Activated CD4-positive, alpha-beta T cell treated with anti-CD3 and anti-CD28 coated beads, Interleukin-2, Interleukin-4, amounts not matched to agents 100 ng/mL and 50 ng/mL, durations not matched to agents 16 hours and 8 hours (primary cell): ENCODE results near the gene CCL3.
"Not testable (repeated sequence)": the region's sequence is repeated elsewhere in the genome, so short reads cannot be mapped to it uniquely, and the experiment has no call there.

ENCODE experiments used
- DNase-seq: peaks from one replicate; pipeline ENCODE4 v3.0.0-alpha.2; 2020; ENCODE audit warnings: low spot score

Gene CCL3

DNA sequence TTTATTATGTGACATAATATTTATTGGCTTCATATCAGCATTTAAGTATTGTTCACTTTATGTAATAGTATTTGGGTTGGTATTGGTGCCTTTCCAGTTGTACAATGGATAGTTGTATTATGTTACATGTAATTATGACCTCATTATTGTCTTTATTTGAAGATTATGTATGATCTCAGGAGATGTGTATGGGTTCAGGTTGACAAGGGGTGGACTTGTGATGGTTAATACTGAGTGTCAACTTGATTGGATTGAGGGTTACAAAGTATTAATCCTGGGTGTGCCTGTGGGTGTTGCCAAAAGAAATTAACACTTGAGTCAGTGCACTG lies 25.7 kb upstream of the CCL3 start:
- DNase-seq = not testable (repeated sequence)

DNA sequence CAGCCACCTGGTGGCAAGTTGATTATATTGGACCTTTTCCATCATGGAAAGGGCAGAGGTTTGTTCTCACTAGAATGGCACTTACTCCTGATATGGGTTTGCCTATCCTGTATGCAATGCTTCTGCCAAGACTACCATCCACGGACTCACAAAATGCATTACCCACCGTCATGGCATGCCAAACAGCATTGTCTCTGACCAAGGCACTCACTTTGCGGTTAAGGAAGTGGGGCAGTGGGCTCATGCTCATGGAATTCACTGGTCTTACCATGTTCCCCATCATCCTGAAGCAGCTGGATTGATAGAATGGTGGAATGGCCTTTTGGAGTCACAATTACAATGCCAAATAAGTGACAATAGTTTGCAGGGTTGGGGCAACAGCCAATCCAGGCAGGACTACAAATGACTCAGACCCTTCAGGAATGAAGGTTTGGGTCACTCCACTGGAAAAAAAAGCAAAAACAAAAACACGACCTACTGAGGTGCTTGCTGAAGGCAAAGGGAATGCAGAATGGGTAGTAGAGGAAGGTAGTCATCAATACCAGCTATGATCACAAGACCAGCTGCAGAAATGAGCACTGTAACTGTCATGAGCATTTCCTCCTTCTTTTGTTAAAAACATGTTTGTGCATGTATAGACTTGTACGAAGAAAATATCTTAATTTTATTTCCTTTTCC lies 25.2 kb upstream of the CCL3 start:
- not testable (repeated sequence) for DNase-seq

DNA sequence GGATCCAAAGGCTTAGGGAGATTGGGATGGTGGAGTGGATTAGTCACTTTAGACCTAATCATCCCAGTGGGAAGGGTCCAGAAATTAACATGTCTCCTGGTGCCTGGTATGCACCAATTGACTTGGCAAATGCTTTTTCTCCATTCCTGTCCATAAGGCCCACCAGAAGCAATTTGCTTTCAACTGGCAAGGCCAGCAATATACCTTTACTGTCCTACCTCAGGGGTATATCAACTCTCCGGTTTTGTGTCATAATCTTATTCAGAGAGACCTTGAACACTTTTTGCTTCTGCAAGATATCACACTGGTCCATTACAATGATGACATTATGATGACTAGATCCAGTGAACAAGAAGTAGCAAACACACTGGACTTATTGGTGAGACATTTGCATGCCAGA lies 23.2 kb upstream of the CCL3 start:
- DNase-seq = not testable (repeated sequence)

DNA sequence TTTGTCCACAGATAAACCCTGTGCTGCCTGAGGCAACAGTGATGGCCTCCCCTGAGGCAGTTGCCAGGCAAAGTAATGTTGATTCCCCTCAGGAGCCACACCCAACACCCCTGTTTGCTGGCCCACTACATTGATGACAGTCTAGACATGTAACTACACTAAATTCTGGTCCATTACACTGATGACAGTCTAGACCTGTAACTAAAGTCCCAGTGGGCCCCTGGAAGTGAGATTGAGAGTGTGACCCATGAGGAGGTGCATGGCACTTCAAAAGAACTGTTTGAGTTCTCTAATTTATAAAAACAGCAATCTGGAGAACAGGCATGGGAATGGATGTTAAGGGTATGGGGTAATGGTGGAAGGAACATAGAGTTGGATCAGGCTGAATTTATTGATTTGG lies 22.6 kb upstream of the CCL3 start:
- DNase-seq = no peak

DNA sequence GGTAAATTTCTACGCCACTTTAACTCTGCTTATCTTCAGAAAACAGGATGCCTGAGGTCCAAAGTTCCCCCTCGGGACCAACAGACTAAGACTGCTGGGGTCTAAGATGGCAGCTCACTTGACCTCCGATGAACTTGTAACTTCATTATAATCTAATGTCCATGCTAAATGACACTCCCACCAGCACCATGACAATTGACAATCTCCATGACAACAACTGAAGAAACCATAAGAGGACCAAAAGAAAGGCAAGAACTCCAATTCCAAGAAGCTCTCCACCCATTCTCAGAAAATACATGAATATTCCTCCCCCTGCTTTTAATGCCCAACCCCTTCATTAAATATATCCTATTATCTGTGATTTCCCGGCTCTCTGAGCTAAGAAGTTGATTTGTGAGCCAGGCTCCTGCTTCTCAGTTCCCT lies 21.1 kb upstream of the CCL3 start:
- DNase-seq = no peak

DNA sequence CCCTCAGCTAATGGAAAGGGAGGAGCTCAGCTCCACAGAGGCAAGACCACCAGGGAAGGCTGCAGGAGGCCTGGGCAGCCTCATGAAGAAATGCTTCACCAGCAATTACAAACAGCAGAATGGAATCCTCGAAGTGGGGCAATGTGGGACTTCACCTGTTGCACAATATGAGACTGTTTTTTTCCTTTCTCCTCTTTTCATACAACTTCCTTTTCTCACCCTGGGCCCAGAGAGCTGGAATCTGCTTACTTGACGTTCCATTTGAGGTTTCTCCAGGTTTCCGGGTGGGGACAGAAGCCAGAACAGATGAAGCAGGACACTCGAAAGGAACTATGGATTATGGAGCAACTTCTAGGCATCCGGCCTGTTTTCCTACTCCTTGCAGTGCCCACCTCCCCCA lies 18.3 kb upstream of the CCL3 start:
- DNase-seq = not testable (repeated sequence)

DNA sequence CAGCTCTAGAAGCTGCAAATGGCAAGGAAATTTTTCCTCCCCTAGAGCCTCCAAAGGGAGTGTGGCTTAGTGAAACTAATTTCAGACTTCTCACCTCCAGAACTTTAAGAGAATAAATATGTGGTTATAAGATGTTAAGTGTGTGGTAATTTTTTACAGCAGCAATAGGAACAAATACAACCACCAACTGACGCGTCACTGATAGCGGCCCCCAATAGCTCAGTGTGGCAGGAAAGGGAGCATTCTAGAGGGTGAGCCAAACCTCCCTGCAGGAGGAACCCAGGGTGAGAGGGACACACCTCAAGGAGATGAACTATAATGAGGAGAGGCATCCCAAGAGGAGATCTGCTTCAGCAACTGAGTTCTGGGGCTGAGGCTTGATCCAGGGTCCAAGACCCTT lies 17.7 kb upstream of the CCL3 start:
- DNase-seq = no peak

DNA sequence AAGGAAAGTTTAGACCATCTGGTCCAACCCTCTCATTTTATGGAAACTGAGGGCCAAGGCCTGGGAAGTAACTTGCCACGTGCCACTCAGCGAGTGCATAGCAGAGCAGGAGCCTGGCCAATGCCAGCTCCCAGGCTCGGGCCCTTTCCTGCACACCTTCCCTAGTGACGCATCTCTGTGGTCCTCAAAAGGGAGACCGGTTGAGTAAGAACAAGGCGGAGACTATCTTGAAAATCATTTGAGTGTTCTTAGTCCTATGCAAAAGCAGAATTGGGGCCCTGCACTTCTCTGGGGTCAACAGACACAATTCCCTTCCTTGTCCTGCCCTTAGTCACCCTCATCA lies 16.5 kb upstream of the CCL3 start:
- DNase-seq = no peak

DNA sequence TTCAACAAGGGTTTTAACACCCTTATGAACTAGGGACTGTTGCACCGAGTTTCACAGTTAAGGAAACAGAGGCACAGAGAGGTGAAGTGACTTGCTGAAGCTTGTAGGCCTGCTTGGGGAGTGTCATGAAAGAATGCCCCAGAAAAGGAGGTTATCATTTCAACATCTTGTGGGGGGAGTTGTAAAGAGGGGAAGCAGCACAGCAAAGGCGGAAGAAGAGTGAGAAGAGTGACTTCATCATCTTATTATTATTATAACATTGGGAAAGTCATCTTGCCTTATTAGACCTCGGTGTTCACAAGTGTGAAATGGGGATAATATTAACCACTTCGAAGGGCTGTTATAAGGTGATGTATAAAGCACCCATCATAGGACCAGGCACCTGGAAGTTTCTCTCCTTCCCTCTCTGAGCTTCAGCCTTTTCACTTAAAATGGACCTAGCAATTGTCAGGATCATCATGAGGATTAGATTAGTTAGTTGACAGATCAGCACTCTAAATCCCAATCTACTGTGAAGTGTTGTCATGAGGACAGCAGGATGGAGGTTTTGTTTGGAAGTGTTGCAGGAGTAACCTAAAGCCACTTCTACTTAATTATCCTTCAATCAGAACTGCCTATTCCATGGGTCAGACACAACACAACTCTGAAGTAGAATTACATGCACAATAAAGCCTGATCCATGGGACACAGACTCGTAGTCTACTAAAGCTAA lies 16.0 kb upstream of the CCL3 start:
- no peak for DNase-seq

DNA sequence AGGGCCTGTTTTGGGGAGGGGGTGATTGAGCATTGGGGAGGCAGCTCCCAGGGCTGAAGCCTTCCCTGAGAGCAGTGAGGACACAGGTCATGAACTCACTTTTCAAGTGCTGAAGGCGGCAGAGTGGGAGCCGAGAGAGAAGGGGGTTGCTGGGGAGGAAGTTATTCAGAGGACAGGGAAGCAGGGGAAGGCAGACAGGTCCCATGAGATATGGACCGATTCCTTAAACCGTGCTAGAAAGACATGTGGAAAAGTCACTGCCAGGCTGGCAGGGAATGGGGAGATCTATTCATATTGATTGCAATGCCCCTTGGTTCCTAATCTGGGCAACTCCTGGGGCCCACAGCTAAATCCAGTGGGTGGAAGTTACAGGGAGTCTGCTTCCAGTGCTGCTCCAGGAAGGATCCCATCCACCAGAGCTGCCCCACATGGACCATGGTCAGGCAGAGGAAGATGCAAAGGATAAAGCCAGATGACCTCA lies 14.8 kb upstream of the CCL3 start:
- DNase-seq = no peak

DNA sequence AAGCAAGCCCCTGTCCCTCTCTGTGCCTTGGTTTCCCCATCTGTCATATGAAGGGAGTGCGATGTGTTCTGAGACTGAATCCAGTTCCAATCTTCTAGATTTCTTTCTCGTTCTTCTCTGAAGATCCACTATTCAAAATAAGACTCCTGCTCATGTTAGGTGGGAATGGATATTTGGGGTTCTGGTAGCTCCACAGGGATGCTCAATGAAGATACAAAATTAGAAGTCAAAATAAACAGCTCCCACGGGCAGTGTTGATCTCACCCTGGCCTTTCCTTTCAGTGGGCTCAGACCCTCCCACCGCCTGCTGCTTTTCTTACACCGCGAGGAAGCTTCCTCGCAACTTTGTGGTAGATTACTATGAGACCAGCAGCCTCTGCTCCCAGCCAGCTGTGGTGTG lies 14.3 kb upstream of the CCL3 start:
- not testable (repeated sequence) for DNase-seq

DNA sequence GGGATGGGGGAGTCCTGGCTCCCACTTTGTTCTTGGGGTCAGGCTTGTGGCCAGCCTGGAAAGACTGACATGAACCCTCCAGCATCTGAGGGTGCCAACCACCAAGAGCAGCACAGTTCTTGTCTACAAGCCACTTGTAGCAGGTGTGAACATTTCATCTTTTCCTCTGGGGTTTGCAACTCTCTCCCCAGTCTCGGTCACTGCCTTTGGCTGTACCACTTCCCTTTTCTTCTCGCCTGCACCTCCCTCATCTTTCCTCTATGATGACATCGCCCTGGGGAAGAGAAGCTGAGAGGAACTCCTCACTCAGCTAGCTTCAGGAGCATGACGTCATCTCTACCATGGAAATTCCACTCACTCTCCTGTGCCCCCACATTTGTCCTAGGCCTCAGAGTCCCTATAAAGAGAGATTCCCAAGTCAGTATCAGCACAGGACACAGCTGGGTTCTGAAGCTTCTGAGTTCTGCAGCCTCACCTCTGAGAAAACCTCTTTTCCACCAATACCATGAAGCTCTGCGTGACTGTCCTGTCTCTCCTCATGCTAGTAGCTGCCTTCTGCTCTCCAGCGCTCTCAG lies 13.5 kb upstream of the CCL3 start, which contains the start of gene CCL4:
Gene CCL4, plus strand, starts transcription at position 427 of the 575 bp plus-strand sequence. Its CDS starts 79 bp downstream, at position 506.
- DNase-seq = peak; percentile 58

DNA sequence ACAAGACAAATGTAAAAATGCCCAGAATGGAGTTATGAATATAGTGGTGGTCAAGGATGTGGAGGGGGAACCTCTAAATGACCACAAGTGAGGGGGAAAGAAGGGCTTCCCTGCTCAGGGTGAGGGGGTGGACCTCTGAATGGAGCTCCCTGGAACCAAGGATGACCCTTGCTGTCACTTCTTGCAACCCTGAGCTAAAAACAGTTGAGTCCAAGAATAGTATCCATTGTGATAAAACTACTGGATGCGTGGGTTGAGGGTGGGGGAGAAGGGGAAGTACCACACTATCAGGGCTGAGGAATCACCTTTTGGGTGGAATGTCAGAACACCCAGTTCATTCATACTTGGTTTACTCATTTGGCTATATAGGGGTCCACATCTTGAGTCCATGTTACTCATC lies 9.1 kb upstream of the CCL3 start:
- not testable (repeated sequence) for DNase-seq

DNA sequence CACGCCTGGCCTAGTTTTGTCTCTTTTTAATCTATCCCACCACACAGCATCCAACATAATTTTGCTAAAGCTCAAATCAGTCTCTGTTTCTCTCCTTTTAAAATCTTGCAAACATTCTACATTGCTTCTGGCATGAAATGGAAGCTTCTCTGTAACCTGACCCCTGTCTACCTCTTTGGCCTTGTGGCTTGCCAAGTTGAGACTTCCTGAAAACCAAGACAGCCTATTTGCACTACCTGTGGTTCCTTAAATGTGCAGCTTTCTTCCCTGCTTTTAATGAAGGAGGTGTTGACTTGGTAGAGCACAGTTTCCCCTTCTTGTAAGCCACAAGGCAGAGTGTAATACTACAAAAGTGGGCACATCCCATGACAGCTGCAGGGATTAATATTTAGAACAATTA lies 6.0 kb upstream of the CCL3 start:
- DNase-seq = no peak

DNA sequence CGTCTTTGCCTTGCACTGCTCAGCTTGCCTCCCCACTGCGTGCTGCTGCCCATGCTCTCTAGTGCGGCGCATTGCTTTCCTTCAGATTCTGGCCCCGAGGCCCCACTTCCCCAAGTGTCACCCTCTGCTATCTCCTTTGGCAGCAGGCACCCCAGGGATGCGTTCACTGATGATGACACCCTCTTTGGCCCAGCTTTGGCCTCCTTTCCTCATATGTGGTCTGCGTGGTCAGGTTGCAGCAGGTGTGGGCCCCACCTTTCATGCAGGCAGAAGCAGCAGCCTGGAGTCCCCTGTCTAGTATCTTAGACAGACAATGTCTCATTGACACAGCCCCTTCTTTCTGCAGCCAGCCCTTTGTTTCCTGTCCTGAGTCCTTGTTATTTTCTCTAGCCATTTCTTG lies 4.8 kb upstream of the CCL3 start:
- no peak for DNase-seq

DNA sequence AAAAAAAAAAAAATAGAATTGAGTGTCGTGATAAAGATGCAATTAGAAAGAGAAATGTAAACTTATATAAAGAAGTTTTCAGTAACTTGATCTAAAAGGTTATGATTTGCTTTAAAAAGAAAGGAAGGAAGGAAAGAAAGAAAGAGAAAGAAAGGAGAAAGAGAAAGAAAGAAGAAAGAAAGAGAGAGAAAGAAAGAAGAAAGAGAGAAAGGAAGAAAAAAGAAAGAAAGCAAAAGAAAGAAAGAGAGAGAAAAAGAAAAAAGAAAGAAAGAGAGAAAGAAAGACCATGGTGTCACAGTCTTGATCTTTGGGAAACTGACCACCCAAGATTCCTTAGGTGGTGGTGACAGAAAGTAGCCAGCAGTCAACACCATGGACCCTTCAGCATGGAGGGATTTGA lies 4.3 kb upstream of the CCL3 start:
- DNase-seq = no peak

DNA sequence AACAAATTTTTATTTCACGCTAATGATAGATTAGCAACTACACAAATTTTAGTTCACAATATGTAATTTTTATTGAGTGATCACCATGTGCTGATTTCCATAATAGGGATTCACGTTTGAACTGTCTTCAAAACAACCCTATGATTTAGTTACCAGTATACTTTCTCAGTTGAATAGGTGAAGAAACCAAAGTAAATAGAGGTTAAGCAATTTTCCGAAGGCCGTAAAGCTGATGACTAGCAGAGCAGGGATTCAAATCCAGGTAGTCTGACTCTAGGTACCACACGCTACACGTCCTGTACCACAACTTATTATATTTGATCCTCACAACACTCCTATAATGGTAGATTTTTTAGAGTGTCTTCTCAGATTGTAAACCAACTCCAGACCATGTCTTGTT lies 2.8 kb upstream of the CCL3 start:
- not testable (repeated sequence) for DNase-seq

DNA sequence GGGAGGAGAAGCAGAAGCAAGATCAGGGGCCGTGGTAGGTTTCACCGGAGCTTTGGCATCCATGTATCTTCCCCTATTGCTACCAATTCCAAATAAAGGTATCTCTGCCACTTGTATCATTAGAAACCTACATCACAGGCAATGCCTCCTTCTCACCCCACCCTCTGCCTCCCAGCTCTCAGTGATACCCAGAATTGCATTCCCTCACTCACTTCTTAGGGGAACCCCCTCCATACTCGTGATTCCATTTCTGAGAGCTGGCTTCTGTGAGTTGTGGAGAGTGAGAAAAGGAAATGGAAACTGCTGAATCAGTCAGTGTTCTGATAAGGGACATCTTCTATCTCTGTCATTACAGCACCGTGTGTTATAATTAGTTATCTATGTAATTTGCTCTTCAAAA lies 2.3 kb upstream of the CCL3 start:
- peak; percentile 86 for DNase-seq

DNA sequence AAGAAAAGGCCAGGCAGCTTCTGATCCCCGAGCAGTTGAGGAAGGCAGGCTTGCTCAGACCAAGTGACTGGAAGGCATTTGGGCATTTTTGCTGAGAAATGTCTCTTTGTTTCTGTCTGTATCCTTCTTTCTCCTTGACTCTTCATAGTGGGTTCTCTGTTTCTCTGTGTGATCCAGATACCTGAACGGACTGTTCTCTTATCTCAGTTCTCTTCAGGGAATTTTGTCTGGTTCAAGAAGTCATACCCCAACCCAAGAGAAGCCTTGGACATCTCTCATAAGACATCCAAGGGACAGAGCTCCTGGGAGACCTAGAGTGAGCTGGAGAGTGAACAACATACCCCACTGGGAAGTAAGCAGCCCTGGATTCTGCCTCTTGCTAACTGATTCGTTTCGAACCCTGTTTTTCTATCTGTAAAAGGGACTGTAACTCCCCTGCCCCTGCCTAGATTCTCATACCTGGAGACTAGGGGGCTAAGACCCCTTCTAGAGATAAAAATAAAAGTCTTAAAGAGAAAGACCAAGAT lies 541 bp downstream of the CCL3 start:
- no peak for DNase-seq

DNA sequence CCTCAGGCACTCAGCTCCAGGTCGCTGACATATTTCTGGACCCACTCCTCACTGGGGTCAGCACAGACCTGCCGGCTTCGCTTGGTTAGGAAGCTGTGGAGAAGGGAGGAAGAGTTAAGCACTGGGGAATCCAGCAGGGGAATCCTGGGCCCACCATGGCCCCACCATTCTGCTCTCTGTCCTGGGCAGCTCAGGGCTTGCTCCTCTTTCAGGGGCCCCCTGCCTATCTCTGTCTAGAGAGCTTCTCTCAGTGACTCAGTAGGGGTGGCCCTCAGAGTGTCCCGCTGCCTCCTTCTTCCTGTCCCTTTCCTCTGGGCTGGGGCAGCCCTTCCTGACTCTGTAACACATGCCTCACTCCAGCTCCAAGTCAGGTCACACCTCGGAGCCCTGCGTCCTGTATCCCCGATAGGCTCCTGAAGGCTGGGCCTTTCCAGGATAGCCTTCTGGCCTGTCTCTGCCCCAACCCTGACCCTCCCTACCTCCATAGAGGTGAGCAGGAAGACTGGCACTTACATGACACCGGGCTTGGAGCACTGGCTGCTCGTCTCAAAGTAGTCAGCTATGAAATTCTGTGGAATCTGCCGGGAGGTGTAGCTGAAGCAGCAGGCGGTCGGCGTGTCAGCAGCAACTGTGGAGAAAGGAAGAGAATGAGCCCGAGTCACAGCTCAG lies 1.1 kb downstream of the CCL3 start:
- DNase-seq = no peak

DNA sequence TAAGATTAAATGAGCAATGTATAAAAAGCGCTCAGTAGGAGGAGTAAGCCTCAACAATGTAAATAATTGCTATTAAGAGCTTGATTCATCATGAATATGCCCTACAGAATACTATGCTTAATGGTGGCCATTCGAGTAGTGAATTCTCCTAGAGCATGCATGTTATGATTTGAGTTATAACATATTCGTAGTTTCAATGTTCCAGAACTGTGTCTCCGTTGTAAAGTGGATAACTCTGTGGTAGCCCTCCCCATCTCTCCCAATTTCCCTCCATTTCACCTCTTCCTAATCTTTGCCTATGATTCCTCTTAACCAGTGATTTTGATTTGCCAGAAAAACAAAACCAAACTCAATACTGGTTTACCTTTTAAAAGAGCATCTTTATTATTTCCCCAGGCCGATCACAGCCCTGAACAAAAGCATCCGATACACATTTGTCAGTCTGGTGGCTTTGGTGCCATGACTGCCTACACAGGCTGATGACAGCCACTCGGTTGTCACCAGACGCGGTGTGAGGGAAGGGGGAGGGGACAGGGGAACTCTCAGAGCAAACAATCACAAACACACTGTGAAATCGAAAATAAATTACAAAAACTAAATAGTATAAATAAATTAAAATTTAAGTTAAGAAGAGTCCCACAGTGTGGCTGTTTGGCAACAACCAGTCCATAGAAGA lies 1.9 kb downstream of the CCL3 start:
- DNase-seq = not testable (repeated sequence)

DNA sequence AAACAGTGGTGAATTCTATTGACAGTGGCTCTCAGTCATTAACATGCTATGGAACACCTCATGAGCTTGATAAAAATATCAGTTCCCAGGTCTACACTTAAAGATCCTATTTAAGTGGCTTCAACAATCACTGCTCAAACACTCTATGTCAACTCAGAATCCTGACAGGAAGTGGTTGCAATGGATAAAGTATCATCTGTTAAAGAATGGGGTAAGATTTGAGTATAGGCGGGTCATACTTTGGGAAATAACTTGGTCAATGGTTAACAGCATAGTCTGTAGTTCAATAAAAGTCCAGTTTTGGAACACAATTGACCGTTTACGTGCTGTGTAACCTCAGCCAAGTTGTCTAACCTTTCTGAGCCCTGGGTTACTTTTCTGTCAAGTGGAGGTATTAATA lies 2.5 kb downstream of the CCL3 start:
- not testable (repeated sequence) for DNase-seq
